NCI-H1092 treated with DMSO at 0.1 percent for 48 hours (cell line): ENCODE data around the gene ZNF835.

Source experiments
- DNase-seq: peaks from one replicate; lab custom pipeline; 2025; lab: John Stamatoyannopoulos, UW

Gene ZNF835

DNA sequence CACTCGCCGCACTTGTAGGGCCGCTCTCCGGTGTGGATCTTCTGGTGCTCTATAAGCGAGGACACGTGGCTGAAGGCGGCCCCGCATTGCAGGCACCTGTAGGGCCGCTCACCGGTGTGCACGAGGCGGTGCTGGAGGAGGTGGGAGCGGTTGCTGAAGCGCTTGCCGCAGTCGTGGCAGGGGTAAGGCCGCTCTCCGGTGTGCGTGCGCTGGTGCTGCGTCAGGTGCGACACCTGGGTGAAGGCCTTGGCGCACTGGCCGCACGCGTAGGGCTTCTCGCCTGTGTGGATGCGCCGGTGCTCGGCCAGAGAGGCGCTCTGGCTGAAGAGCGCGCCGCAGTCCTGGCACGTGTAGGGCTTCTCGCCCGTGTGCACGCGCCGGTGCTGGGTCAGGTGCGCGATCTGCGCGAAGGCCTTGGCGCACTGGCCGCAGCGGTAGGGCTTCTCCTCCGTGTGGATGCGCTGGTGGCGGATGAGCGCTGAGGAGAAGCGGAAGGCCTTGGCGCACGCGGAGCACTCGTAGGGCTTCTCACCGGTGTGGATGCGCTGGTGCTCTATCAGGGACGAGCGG, 7.5 kb downstream of the ZNF835 start:
- no peak for DNase-seq

DNA sequence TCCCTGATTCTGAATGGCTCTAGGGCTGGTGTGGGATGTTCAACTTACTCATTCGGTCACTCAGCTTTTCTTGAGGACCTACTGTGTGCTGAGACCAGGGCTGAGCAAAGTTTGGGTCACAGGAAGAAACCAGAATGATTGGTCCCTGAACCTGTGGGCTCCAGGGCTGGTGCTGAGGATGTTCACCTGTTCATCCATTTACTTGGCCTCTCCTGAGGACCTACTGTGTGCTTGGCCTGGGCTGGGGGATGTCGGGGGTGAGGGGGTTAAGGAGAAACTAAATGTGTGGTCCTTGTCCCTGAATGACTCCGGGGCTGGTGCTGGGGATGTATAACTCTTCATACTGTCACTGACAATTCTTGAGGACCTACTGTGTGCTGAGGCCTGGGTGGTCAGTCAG, 10.3 kb downstream of the ZNF835 start:
- no peak for DNase-seq

DNA sequence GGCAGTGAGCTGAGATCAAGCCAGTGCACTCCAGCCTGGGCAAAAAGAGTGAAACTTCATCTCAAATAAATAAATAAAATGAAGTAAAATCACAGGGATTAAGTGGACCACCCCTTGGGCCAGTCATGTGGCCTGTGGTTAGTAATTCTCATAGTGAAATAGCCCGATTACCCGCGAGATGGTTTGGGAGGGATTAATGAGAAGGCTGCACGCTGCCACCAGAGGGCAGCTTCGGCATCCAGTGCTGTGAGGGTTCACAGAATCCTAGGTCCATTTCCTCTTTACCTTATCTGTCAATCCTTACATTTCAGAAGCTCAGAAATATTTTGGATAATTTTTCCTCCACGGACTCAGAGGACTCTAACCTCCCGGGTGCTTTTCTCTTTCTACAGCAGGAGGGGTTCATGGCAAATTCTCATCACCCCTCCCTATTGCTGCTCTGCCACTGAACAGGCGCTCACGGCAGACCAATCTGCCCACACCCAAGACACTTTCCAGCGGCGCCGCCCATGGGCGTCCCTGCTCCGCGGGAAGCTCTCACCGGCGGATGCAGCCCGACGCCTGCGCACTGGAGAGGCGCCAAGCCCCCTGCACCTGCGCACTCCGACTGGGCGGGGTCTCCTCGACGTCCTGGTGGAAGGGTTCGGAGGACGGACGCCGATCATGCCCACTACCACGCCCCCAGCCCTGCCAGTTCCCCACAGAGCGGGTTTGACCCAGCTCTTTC, 11.0 kb downstream of the ZNF835 start:
- DNase-seq, result peak; percentile 33

DNA sequence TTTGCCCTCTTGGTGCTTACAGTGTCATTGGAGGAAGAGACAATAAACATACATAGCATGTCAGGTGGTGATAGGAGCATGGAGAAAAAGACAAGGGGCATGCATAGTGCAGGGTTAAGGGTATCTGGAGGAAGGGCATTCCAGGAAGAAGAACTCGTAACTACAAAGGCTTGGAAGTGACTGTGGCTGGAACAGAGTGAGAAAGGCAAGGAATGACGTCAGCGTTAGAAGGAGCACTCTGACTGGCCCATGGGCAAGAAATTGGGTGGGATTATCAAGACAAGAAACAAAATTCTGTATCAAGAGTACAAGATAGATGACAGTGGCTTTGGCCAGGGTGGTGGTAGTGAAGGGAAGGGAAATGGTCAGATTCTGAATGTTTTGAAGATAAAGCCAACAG, 17.4 kb downstream of the ZNF835 start:
- no peak for DNase-seq

DNA sequence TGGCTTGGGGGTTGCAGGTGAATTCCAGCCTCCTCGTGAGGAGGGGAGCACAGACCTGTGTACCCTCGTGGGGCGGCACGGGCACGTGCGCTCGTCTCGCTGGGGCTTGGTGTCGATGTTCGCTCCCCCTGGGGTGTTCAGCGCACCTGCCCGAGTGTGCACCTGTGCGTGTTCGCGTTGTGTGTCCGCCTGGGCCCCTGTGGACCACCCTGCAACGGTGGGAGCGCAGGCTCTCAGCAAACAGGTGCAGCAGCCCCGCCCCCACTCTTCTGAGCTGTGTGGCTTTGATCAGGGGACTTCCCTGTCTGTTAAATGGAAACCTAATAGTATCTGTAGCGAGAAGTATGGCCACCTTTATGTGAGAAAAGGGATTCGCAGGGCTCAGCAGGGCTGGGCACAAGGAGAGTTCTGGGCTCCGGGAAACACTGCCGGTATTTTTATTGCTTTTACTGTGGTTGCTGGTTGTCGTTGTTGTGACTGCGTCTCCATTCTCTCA, 28.0 kb downstream of the ZNF835 start:
- no peak for DNase-seq

- no peak for DNase-seq
Observed at GRCh38 chr19:56642711-56643459, 28.7 kb downstream of the ZNF835 start, which contains the start of gene SMIM17. SMIM17 (plus strand) TSS chr19:56643159; CDS start chr19:56645668, 2,509 bp downstream.

- no peak for DNase-seq
Observed at GRCh38 chr19:56639217-56639616, 32.3 kb downstream of the ZNF835 start.

DNA sequence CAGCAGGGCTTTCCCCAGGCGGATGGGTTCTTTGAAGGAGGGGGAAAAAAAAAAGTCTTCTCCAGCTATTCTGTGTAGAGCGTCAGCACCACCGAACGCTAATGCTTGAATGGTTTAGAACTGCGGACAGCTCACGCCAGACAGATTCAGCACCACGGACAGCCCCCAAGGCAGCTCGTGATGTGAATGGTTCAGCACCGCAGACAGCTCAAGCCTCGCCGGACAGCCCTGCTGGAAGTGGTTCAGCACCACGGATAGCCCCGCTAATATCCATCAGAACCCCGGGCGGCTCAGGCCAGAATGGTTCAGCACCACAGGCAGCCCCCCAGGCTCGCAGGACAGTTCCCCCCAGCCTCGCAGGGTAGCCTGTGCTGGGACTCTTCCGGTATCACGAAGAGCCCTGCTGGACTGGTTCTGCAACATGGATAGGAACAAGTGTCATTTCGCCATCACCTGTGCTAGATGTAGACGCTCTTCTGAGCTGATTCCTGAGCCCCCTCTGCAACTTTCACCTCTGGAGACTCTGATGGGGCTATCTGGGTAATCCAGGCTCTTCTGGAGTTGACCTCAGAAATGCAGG, 33.5 kb downstream of the ZNF835 start:
- DNase-seq, result no peak

- DNase-seq, result no peak
Observed at GRCh38 chr19:56633021-56633420, 38.5 kb downstream of the ZNF835 start.

DNA sequence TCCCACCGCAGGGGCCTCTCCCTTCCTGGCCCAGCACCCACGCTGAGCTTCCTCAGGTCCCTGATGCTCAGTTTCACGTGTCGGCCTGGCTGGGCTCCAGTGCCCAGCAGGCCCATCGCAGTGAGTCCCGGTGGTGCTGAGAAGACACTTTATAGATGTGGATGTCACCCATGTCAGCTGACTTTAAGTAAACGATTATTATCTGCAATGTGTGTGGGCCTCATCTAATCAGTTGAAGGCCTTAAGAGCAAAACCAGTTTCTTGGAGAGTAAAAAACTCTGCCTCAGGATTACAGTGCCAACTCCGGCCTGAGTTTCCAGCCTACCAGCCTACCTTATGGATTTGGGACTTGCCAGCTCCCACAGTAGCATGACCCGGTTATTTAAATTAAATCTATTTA, 45.8 kb downstream of the ZNF835 start:
- DNase-seq, result no peak

DNA sequence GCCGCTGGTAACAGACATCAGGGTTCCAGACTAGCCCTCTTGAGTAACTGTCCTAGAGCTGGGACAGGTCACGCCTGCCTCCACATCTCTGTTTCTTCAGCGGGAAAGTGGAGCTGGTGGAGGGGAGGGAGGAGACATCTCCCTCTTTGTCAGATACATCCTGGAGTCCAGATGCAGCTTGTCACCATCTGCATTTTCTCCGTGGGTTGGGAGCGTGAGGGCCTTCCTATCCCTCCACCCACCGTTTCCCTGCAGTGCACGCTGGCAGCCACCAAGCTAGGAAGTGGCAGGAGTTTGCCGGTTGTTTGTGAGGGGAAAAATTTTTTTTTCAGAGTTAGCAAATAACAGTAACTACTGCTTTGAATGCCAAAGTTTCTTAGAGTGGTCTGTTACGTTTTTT, 48.6 kb downstream of the ZNF835 start:
- DNase-seq, result no peak

DNA sequence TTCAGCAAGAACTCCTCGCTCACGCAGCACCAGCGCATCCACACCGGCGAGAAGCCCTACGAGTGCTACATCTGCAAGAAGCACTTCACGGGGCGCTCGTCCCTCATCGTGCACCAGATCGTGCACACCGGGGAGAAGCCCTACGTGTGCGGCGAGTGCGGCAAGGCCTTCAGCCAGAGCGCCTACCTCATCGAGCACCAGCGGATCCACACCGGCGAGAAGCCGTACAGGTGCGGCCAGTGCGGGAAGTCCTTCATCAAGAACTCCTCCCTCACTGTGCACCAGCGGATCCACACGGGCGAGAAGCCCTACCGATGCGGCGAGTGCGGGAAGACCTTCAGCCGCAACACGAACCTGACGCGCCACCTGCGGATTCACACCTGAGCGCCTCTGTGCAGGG, 49.2 kb downstream of the ZNF835 start:
- DNase-seq, result no peak

GRCh38 chr19:56619121-56619520, 52.4 kb downstream of the ZNF835 start:
- DNase-seq, result no peak

DNA sequence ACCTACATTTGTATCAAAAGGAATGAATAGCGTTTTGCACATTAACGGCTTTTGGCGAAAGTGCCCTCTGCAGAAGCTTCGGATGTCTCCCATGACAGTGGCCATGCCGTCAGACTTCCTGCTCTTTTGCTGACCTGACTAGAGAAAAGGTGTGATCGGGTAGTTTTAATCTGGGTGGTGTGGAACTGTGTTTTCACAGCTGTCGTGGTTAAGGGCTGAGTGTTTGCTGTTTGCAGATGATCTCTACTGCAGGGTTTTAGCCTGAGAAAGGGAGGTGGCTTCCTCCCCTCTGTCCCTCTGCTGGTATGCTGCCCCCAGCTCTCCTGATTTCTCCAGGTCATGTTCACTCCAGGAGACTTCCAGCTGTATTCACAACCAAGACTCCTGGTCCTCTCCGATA, 54.0 kb downstream of the ZNF835 start:
- DNase-seq, result no peak

GRCh38 chr19:56613639-56614038, 57.9 kb downstream of the ZNF835 start:
- no peak for DNase-seq

GRCh38 chr19:56612737-56613136, 58.8 kb downstream of the ZNF835 start:
- DNase-seq, result no peak
